Transverse colon (tissue), 4 donors: ENCODE measurements around the gene LMO4.

Source experiments
- POLR2AphosphoS5 ChIP-seq, 3 donors: sonication (generic); formaldehyde crosslinking; IDR thresholded peaks; one replicate each; pipeline ENCODE4 v1.6.1; 2016; ENCODE audit warnings: antibody characterized with exemption in 3 of 3
- TF ChIP-seq, protein P1 (sequence below), 5 experiments: fragments of 200-600 bp in 3 of 5; fragments of 450-650 bp in 2 of 5; sonication (generic) in 3 of 5; IDR thresholded peaks; 1 replicate in 2 of 5; 2 replicates in 3 of 5; pipeline ENCODE4 v1.5.1; 2016 to 2017; ENCODE audit warnings: antibody characterized with exemption in 5 of 5, inconsistent platforms in 3 of 5, mild to moderate bottlenecking in 2 of 5, moderate library complexity in 1 of 5

- TF ChIP-seq, protein P1, sequence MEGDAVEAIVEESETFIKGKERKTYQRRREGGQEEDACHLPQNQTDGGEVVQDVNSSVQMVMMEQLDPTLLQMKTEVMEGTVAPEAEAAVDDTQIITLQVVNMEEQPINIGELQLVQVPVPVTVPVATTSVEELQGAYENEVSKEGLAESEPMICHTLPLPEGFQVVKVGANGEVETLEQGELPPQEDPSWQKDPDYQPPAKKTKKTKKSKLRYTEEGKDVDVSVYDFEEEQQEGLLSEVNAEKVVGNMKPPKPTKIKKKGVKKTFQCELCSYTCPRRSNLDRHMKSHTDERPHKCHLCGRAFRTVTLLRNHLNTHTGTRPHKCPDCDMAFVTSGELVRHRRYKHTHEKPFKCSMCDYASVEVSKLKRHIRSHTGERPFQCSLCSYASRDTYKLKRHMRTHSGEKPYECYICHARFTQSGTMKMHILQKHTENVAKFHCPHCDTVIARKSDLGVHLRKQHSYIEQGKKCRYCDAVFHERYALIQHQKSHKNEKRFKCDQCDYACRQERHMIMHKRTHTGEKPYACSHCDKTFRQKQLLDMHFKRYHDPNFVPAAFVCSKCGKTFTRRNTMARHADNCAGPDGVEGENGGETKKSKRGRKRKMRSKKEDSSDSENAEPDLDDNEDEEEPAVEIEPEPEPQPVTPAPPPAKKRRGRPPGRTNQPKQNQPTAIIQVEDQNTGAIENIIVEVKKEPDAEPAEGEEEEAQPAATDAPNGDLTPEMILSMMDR (IDR thresholded peaks at IDR 0.05), result no peak
- TF ChIP-seq POLR2AphosphoS5 (IDR thresholded peaks at IDR 0.05), result no peak
These were observed 33.1 kb upstream of the LMO4 start for GRCh38 chr1:87295445-87296110.
